Stimulated activated naive B cell treated with anti-CD40 and anti-IgM and Interleukin-4, amounts not matched to agents 10 μg/mL and 1 μg/mL and 100 μg/mL, for 72 hours (primary cell): ENCODE measurements around the gene SLC24A3.
A peak's percentile ranks its signal among the peaks of the same experiment; 100 is the strongest.

Source experiments
- ATAC-seq, 2 donors: fragments of 150-1000 bp; cut with Tn5 transposase; replicated peaks; 2 replicates each; pipeline ENCODE4 v1.10.0; 2021; ENCODE audit warnings: moderate library complexity in 1 of 2
- DNase-seq: peaks from one replicate; pipeline ENCODE4 v3.0.0; 2021
- H3K27ac Mint-ChIP-seq: one replicate; pipeline ENCODE4 v1.8.0; 2022; ENCODE audit warnings: mild to moderate bottlenecking, mixed read lengths
- H3K27me3 Mint-ChIP-seq, 2 donors: one replicate each; pipeline ENCODE4 v1.8.0; 2022; ENCODE audit warnings: mixed read lengths in 2 of 2
- H3K36me3 Mint-ChIP-seq, 2 donors: one replicate each; pipeline ENCODE4 v1.8.0; 2022; ENCODE audit warnings: mixed read lengths in 2 of 2, mild to moderate bottlenecking in 1 of 2
- H3K4me1 Mint-ChIP-seq, 2 donors: one replicate each; pipeline ENCODE4 v1.8.0; 2022; ENCODE audit warnings: mixed read lengths in 2 of 2, mild to moderate bottlenecking in 1 of 2
- H3K4me3 Mint-ChIP-seq, 2 donors: one replicate each; pipeline ENCODE4 v1.8.0; 2022; ENCODE audit warnings: mild to moderate bottlenecking in 2 of 2, mixed read lengths in 2 of 2, moderate library complexity in 1 of 2
- H3K9me3 Mint-ChIP-seq, 2 donors: one replicate each; pipeline ENCODE4 v1.8.0; 2022; ENCODE audit warnings: mixed read lengths in 2 of 2, mild to moderate bottlenecking in 1 of 2

SLC24A3 gene

GRCh38 chr20:19252451-19253120, 40.1 kb downstream of the SLC24A3 start:
- Mint-ChIP-seq H3K36me3 (no peaks in the 10 kb centered on the region), H3K9me3 (peaks cover 2 to 4% of the 10 kb centered on the region in 2 donors), H3K27me3 (peaks cover 0 to 15% of the 10 kb centered on the region in 2 donors), H3K4me3 (no peak overlapping the region), H3K27ac (no peak overlapping the region), H3K4me1 (no peaks in the 10 kb centered on the region)
- no peak for DNase-seq
- ATAC-seq = no peak

GRCh38 chr20:19253316-19253715, 40.9 kb downstream of the SLC24A3 start:
- no peak for ATAC-seq
- Mint-ChIP-seq H3K27ac (no peak overlapping the region), H3K9me3 (peaks cover 2 to 4% of the 10 kb centered on the region in 2 donors), H3K27me3 (peaks cover 0 to 15% of the 10 kb centered on the region in 2 donors), H3K36me3 (no peaks in the 10 kb centered on the region), H3K4me3 (no peak overlapping the region), H3K4me1 (no peaks in the 10 kb centered on the region)
- no peak for DNase-seq

GRCh38 chr20:19253916-19254820, 41.7 kb downstream of the SLC24A3 start:
- no peak for DNase-seq
- Mint-ChIP-seq H3K9me3 (peaks cover 2 to 4% of the 10 kb centered on the region in 2 donors), H3K4me1 (no peaks in the 10 kb centered on the region), H3K4me3 (no peak overlapping the region), H3K36me3 (no peaks in the 10 kb centered on the region), H3K27ac (no peak overlapping the region), H3K27me3 (peaks cover 0 to 15% of the 10 kb centered on the region in 2 donors)
- no peak for ATAC-seq

- H3K4me3 Mint-ChIP-seq = no peak overlapping the region
- H3K36me3 Mint-ChIP-seq = no peaks in the 10 kb centered on the region
- H3K27ac Mint-ChIP-seq = no peak overlapping the region
- DNase-seq = no peak
- no peaks in the 10 kb centered on the region for H3K4me1 Mint-ChIP-seq
- peaks cover 0 to 11% of the 10 kb centered on the region in 2 donors for H3K27me3 Mint-ChIP-seq
- H3K9me3 Mint-ChIP-seq = peaks cover 2 to 4% of the 10 kb centered on the region in 2 donors
- ATAC-seq = no peak
Measured at GRCh38 chr20:19254956-19255355, 42.5 kb downstream of the SLC24A3 start.

- Mint-ChIP-seq H3K27ac (no peak overlapping the region), H3K4me3 (no peak overlapping the region), H3K9me3 (peaks cover under 1 to 2% of the 10 kb centered on the region in 2 donors), H3K36me3 (no peaks in the 10 kb centered on the region), H3K4me1 (no peaks in the 10 kb centered on the region), H3K27me3 (peaks cover 0 to 11% of the 10 kb centered on the region in 2 donors)
- DNase-seq (no peak), ATAC-seq (no peak)
Measured at GRCh38 chr20:19256085-19256484, 43.6 kb downstream of the SLC24A3 start.

- ATAC-seq (no peak), DNase-seq (no peak)
- Mint-ChIP-seq H3K4me3 (no peak overlapping the region), H3K36me3 (no peaks in the 10 kb centered on the region), H3K27ac (no peak overlapping the region), H3K9me3 (peaks cover 0 to 2% of the 10 kb centered on the region in 2 donors), H3K4me1 (no peaks in the 10 kb centered on the region), H3K27me3 (peaks cover 0 to 9% of the 10 kb centered on the region in 2 donors)
Measured at GRCh38 chr20:19256906-19257595, 44.6 kb downstream of the SLC24A3 start.

- no peak for DNase-seq
- no peaks in the 10 kb centered on the region for H3K36me3 Mint-ChIP-seq
- peaks cover 0 to 2% of the 10 kb centered on the region in 2 donors for H3K9me3 Mint-ChIP-seq
- no peak for ATAC-seq
- no peak overlapping the region for H3K4me3 Mint-ChIP-seq
- H3K4me1 Mint-ChIP-seq = no peaks in the 10 kb centered on the region
- no peak overlapping the region for H3K27ac Mint-ChIP-seq
- H3K27me3 Mint-ChIP-seq = peaks cover 0 to 7% of the 10 kb centered on the region in 2 donors
Measured at GRCh38 chr20:19257865-19258264, 45.4 kb downstream of the SLC24A3 start.

- no peak overlapping the region for H3K27ac Mint-ChIP-seq
- no peaks in the 10 kb centered on the region for H3K4me1 Mint-ChIP-seq
- no peaks in the 10 kb centered on the region for H3K36me3 Mint-ChIP-seq
- ATAC-seq (no peak), DNase-seq (no peak)
- peaks cover 0 to 2% of the 10 kb centered on the region in 2 donors for H3K9me3 Mint-ChIP-seq
- H3K27me3 Mint-ChIP-seq = peaks cover 4 to 11% of the 10 kb centered on the region in 2 donors
- no peak overlapping the region for H3K4me3 Mint-ChIP-seq
Measured at GRCh38 chr20:19259141-19259591, 46.7 kb downstream of the SLC24A3 start.

GRCh38 chr20:19260412-19261090, 48.1 kb downstream of the SLC24A3 start:
- no peaks in the 10 kb centered on the region for H3K4me1 Mint-ChIP-seq
- H3K27ac Mint-ChIP-seq = no peak overlapping the region
- no peaks in the 10 kb centered on the region for H3K36me3 Mint-ChIP-seq
- no peaks in the 10 kb centered on the region for H3K9me3 Mint-ChIP-seq
- peaks cover 11 to 13% of the 10 kb centered on the region in 2 donors for H3K27me3 Mint-ChIP-seq
- DNase-seq = no peak
- H3K4me3 Mint-ChIP-seq = no peak overlapping the region
- peak in 1 of 2 donors; percentile 10 for ATAC-seq

GRCh38 chr20:19264191-19264590, 51.7 kb downstream of the SLC24A3 start:
- DNase-seq (no peak), ATAC-seq (no peak)
- H3K27me3 Mint-ChIP-seq = peaks cover 11 to 13% of the 10 kb centered on the region in 2 donors
- H3K9me3 Mint-ChIP-seq = no peaks in the 10 kb centered on the region
- no peaks in the 10 kb centered on the region for H3K36me3 Mint-ChIP-seq
- no peak overlapping the region for H3K27ac Mint-ChIP-seq
- H3K4me3 Mint-ChIP-seq = no peak overlapping the region
- no peaks in the 10 kb centered on the region for H3K4me1 Mint-ChIP-seq

- DNase-seq = no peak
- Mint-ChIP-seq H3K4me1 (no peaks in the 10 kb centered on the region), H3K36me3 (no peaks in the 10 kb centered on the region), H3K27ac (no peak overlapping the region), H3K27me3 (peaks cover 16 to 19% of the 10 kb centered on the region in 2 donors), H3K9me3 (no peaks in the 10 kb centered on the region), H3K4me3 (no peak overlapping the region)
- no peak for ATAC-seq
Measured at GRCh38 chr20:19265646-19266374, 53.4 kb downstream of the SLC24A3 start.

GRCh38 chr20:19268426-19268825, 56.0 kb downstream of the SLC24A3 start:
- Mint-ChIP-seq H3K27ac (no peak overlapping the region), H3K4me1 (no peaks in the 10 kb centered on the region), H3K36me3 (no peaks in the 10 kb centered on the region)

GRCh38 chr20:19269737-19270340, 57.4 kb downstream of the SLC24A3 start:
- no peak for DNase-seq
- Mint-ChIP-seq H3K27me3 (peaks cover 8 to 9% of the 10 kb centered on the region in 2 donors), H3K9me3 (no peaks in the 10 kb centered on the region), H3K4me3 (no peak overlapping the region), H3K27ac (no peak overlapping the region), H3K36me3 (no peaks in the 10 kb centered on the region), H3K4me1 (no peaks in the 10 kb centered on the region)
- no peak for ATAC-seq

More at GRCh38 chr20:19268426-19268825, 56.0 kb downstream of the SLC24A3 start:
- DNase-seq (no peak), ATAC-seq (no peak)
- Mint-ChIP-seq H3K27me3 (peaks cover 15 to 16% of the 10 kb centered on the region in 2 donors), H3K4me3 (no peak overlapping the region), H3K9me3 (no peaks in the 10 kb centered on the region)
